HEK293 (cell line): ENCODE data around the gene MS4A18.

Experiments
- CTCF ChIA-PET: fragments of 350-600 bp; formaldehyde crosslinking; extraction: SDS; loops from one replicate; lab custom pipeline; 2021; ENCODE audit warnings: antibody characterized with exemption; lab: Yijun Ruan, JAX
- POLR2A ChIA-PET: fragments of 300-600 bp; formaldehyde crosslinking; extraction: SDS; loops from one replicate; lab custom pipeline; 2020; ENCODE audit warnings: antibody characterized with exemption, inconsistent platforms; lab: Yijun Ruan, JAX
- H3K27ac ChIP-seq: fragments of 200-500 bp; sonication (Bioruptor generic); 2 replicates; pipeline ENCODE4 v1.5.1; 2014; ENCODE audit warnings: low read depth, low read length, control low read depth, inconsistent platforms; ENCODE audit errors: extremely low read depth
- H3K36me3 ChIP-seq, 2 experiments: fragments of 200-500 bp in 1 of 2; sonication (Bioruptor generic) in 1 of 2; 1 replicate in 1 of 2; 2 replicates in 1 of 2; pipeline ENCODE4 v1.5.1; 2014 to 2017; ENCODE audit warnings: inconsistent platforms in 2 of 2, low read length in 2 of 2; ENCODE audit not compliant: control insufficient read depth in 2 of 2, insufficient read depth in 1 of 2
- H3K4me1 ChIP-seq: fragments of 200-500 bp; sonication (Bioruptor generic); 2 replicates; pipeline ENCODE4 v1.5.1; 2014; ENCODE audit warnings: mild to moderate bottlenecking, low read length, inconsistent platforms; ENCODE audit not compliant: control insufficient read depth, insufficient read depth
- H3K4me3 ChIP-seq: 2 replicates; pipeline ENCODE4 v1.5.1; 2011; ENCODE audit warnings: low read depth, mild to moderate bottlenecking, control low read depth, low read length, moderate library complexity
- H3K9me3 ChIP-seq: fragments of 200-500 bp; sonication (Bioruptor generic); 2 replicates; pipeline ENCODE4 v1.5.1; 2014; ENCODE audit warnings: low read depth, low read length, inconsistent platforms; ENCODE audit not compliant: control insufficient read depth, insufficient read depth
- GLIS1 ChIP-seq: fragments of 450-650 bp; formaldehyde crosslinking; IDR thresholded peaks from 2 replicates; pipeline ENCODE4 v1.5.1; 2016; ENCODE audit warnings: missing biosample characterization, missing genetic modification characterization
- HIC1 ChIP-seq: fragments of 450-650 bp; formaldehyde crosslinking; IDR thresholded peaks from 2 replicates; pipeline ENCODE4 v1.5.1; 2016; ENCODE audit warnings: missing biosample characterization, missing genetic modification characterization
- PRDM4 ChIP-seq: fragments of 450-650 bp; formaldehyde crosslinking; IDR thresholded peaks from 2 replicates; pipeline ENCODE4 v1.5.1; 2017; ENCODE audit warnings: missing biosample characterization, missing genetic modification characterization
- SALL2 ChIP-seq: fragments of 450-650 bp; formaldehyde crosslinking; IDR thresholded peaks from 2 replicates; pipeline ENCODE4 v1.5.0; 2017; ENCODE audit warnings: missing biosample characterization, mild to moderate bottlenecking, missing genetic modification characterization, borderline replicate concordance
- SETDB1 ChIP-seq: IDR thresholded peaks from one replicate; pipeline ENCODE4 v1.6.1; 2017; ENCODE audit warnings: mild to moderate bottlenecking, low read length, moderate library complexity, mixed read lengths; ENCODE audit not compliant: insufficient read length
- YY1 ChIP-seq: fragments of 450-650 bp; formaldehyde crosslinking; IDR thresholded peaks from 2 replicates; pipeline ENCODE4 v1.5.1; 2018; ENCODE audit warnings: missing biosample characterization, missing genetic modification characterization
- ZFHX2 ChIP-seq: fragments of 450-650 bp; formaldehyde crosslinking; conservative IDR thresholded peaks from 2 replicates; pipeline ENCODE4 v1.5.1; 2016; ENCODE audit warnings: missing biosample characterization, missing genetic modification characterization
- ZFP37 ChIP-seq: fragments of 450-650 bp; formaldehyde crosslinking; IDR thresholded peaks from 2 replicates; pipeline ENCODE4 v1.5.1; 2016; ENCODE audit warnings: missing biosample characterization, missing genetic modification characterization
- ZNF175 ChIP-seq: fragments of 450-650 bp; formaldehyde crosslinking; IDR thresholded peaks from 2 replicates; pipeline ENCODE4 v1.5.1; 2016; ENCODE audit warnings: missing biosample characterization, missing genetic modification characterization
- ZNF211 ChIP-seq: fragments of 450-650 bp; formaldehyde crosslinking; IDR thresholded peaks from 2 replicates; pipeline ENCODE4 v1.5.1; 2016; ENCODE audit warnings: low read depth, missing biosample characterization, missing genetic modification characterization
- ZNF24 ChIP-seq: fragments of 450-650 bp; formaldehyde crosslinking; IDR thresholded peaks from 2 replicates; pipeline ENCODE4 v1.5.1; 2016; ENCODE audit warnings: missing biosample characterization, missing genetic modification characterization
- ZNF26 ChIP-seq: fragments of 450-650 bp; formaldehyde crosslinking; IDR thresholded peaks from 2 replicates; pipeline ENCODE4 v1.5.1; 2016; ENCODE audit warnings: missing biosample characterization, missing genetic modification characterization
- ZNF292 ChIP-seq: fragments of 450-650 bp; formaldehyde crosslinking; IDR thresholded peaks from 2 replicates; pipeline ENCODE4 v1.5.1; 2016; ENCODE audit warnings: low read depth, missing biosample characterization, missing genetic modification characterization, borderline replicate concordance
- ZNF324 ChIP-seq: fragments of 450-650 bp; formaldehyde crosslinking; IDR thresholded peaks from 2 replicates; pipeline ENCODE4 v1.5.1; 2016; ENCODE audit warnings: missing biosample characterization, missing genetic modification characterization
- ZNF341 ChIP-seq: fragments of 450-650 bp; formaldehyde crosslinking; IDR thresholded peaks from 2 replicates; pipeline ENCODE4; 2016; ENCODE audit warnings: low read depth, missing biosample characterization, missing genetic modification characterization
- ZNF423 ChIP-seq: fragments of 450-650 bp; formaldehyde crosslinking; IDR thresholded peaks from 2 replicates; pipeline ENCODE4 v1.5.1; 2016; ENCODE audit warnings: missing biosample characterization, missing genetic modification characterization
- ZNF513 ChIP-seq: fragments of 450-650 bp; IDR thresholded peaks from 2 replicates; pipeline ENCODE4 v1.5.1; 2018; ENCODE audit warnings: missing biosample characterization, missing genetic modification characterization
- ZNF561 ChIP-seq: fragments of 450-650 bp; IDR thresholded peaks from 2 replicates; pipeline ENCODE4 v1.5.1; 2018; ENCODE audit warnings: missing biosample characterization, missing genetic modification characterization, borderline replicate concordance
- ZNF610 ChIP-seq: fragments of 450-650 bp; formaldehyde crosslinking; IDR thresholded peaks from 2 replicates; pipeline ENCODE4 v1.5.1; 2016; ENCODE audit warnings: missing biosample characterization, missing genetic modification characterization, borderline replicate concordance
- ZNF621 ChIP-seq: fragments of 450-650 bp; formaldehyde crosslinking; IDR thresholded peaks from 2 replicates; pipeline ENCODE4 v1.5.1; 2017; ENCODE audit warnings: missing biosample characterization, missing genetic modification characterization
- ZNF624 ChIP-seq: fragments of 450-650 bp; formaldehyde crosslinking; IDR thresholded peaks from 2 replicates; pipeline ENCODE4 v1.5.1; 2017; ENCODE audit warnings: missing biosample characterization, missing genetic modification characterization
- ZNF664 ChIP-seq: fragments of 450-650 bp; formaldehyde crosslinking; IDR thresholded peaks from 2 replicates; pipeline ENCODE4 v1.5.1; 2016; ENCODE audit warnings: missing biosample characterization, missing genetic modification characterization
- ZNF707 ChIP-seq: fragments of 450-650 bp; formaldehyde crosslinking; IDR thresholded peaks from 2 replicates; pipeline ENCODE4 v1.5.1; 2016; ENCODE audit warnings: missing biosample characterization, missing genetic modification characterization
- ZNF843 ChIP-seq: fragments of 450-650 bp; formaldehyde crosslinking; IDR thresholded peaks from 2 replicates; pipeline ENCODE4 v1.5.1; 2016; ENCODE audit warnings: missing biosample characterization, missing genetic modification characterization
- ZSCAN5A ChIP-seq: fragments of 450-650 bp; formaldehyde crosslinking; IDR thresholded peaks from 2 replicates; pipeline ENCODE4 v1.5.1; 2016; ENCODE audit warnings: missing biosample characterization, missing genetic modification characterization

The MS4A18 gene

GRCh38 chr11:60741421-60741820, 16.9 kb downstream of the MS4A18 start:
- POLR2A ChIA-PET, result no interaction called here
- no peak overlapping the region for H3K27ac ChIP-seq
- TF ChIP-seq SALL2 (tag by site-specific recombination), result no peak
- no peak for TF ChIP-seq ZNF292
- no peak for TF ChIP-seq YY1 (tag by site-specific recombination)
- TF ChIP-seq ZNF341 (tag by site-specific recombination), result no peak
- no peak for TF ChIP-seq ZFP37 (tag by site-specific recombination)
- TF ChIP-seq ZNF175 (tag by site-specific recombination), result no peak
- no peak for TF ChIP-seq ZNF324 (tag by site-specific recombination)
- no peak for TF ChIP-seq ZNF513
- no peak for TF ChIP-seq ZNF211 (tag by site-specific recombination)
- no peak for TF ChIP-seq ZNF843
- TF ChIP-seq, all 188 proteins: peak for 0
- CTCF ChIA-PET, result interaction anchor here (0.9 kb wide), 1 partner anchor 476 kb away, joined by 5 read pairs; no protein-coding TSS in a partner anchor
- H3K4me1 ChIP-seq, result no peaks in the 10 kb centered on the region
- H3K4me3 ChIP-seq, result no peak overlapping the region
- H3K9me3 ChIP-seq, result no peaks in the 10 kb centered on the region
- no peaks in the 10 kb centered on the region for H3K36me3 ChIP-seq

- H3K4me3 ChIP-seq, result no peak overlapping the region
- CTCF ChIA-PET, result interaction anchor here (0.9 to 1.3 kb wide), 4 partner anchors 29 to 380 kb away, joined by 3 to 4 read pairs (median 3); no protein-coding TSS in a partner anchor
- H3K4me1 ChIP-seq, result no peaks in the 10 kb centered on the region
- TF ChIP-seq ZSCAN5A (tag by site-specific recombination), result no peak
- no peaks in the 10 kb centered on the region for H3K9me3 ChIP-seq
- POLR2A ChIA-PET, result no interaction called here
- H3K36me3 ChIP-seq, result no peaks in the 10 kb centered on the region
- no peak overlapping the region for H3K27ac ChIP-seq
Observed at GRCh38 chr11:60743058-60743457, 18.5 kb downstream of the MS4A18 start.

GRCh38 chr11:60744114-60744513, 19.6 kb downstream of the MS4A18 start:
- CTCF ChIA-PET, result interaction anchor here (1.1 to 1.3 kb wide), 2 partner anchors 43 to 381 kb away, joined by 3 to 4 read pairs; no protein-coding TSS in a partner anchor
- POLR2A ChIA-PET, result no interaction called here
- H3K4me3 ChIP-seq, result no peak overlapping the region
- H3K4me1 ChIP-seq, result no peaks in the 10 kb centered on the region
- no peak overlapping the region for H3K27ac ChIP-seq
- H3K36me3 ChIP-seq, result no peaks in the 10 kb centered on the region
- no peaks in the 10 kb centered on the region for H3K9me3 ChIP-seq
- no peak for TF ChIP-seq ZNF624 (tag by site-specific recombination)
- no peak for TF ChIP-seq ZNF24
- no peak for TF ChIP-seq ZNF621
- TF ChIP-seq ZNF610 (tag by site-specific recombination), result no peak
- TF ChIP-seq PRDM4, result no peak
- no peak for TF ChIP-seq ZNF423 (tag by site-specific recombination)
- TF ChIP-seq ZFHX2, result no peak
- no peak for TF ChIP-seq GLIS1
- TF ChIP-seq ZNF664, result no peak
- no peak for TF ChIP-seq ZNF26 (tag by site-specific recombination)
- TF ChIP-seq SETDB1, result no peak
- no peak for TF ChIP-seq HIC1 (tag by site-specific recombination)
- no peak for TF ChIP-seq ZNF707 (tag by site-specific recombination)
- TF ChIP-seq ZNF561 (tag by site-specific recombination), result no peak
